ENCODE results near the gene ZER1.

- no peak for TF ChIP-seq POLR2A (IDR thresholded peaks at IDR 0.05)
- no peak for TF ChIP-seq CTCF (IDR thresholded peaks at IDR 0.05 in 4 of 5, conservative IDR thresholded peaks at IDR 0.05 in 1 of 5)
Measured at GRCh38 chr9:128747241-128747640, 24.5 kb downstream of the ZER1 start.

All from gastrocnemius medialis (tissue), 4 donors.